ENCODE results near the gene RBM14.
"Not testable (repeated sequence)": the region's sequence is repeated elsewhere in the genome, so short reads cannot be mapped to it uniquely, and the experiment has no call there.

The RBM14 gene

GRCh38 chr11:66637557-66638176, 21.2 kb downstream of the RBM14 start:
- DNase-seq, result peak; percentile 26 to 40

GRCh38 chr11:66638177-66639065, 22.0 kb downstream of the RBM14 start, which contains the start of gene RBM4:
TSS of gene RBM4 (plus strand) at chr11:66638703. CDS start at chr11:66639712, 1,009 bp downstream.
- peak; percentile 98 to 100 for DNase-seq

- DNase-seq, result no peak
Observed at GRCh38 chr11:66639066-66639813, 22.8 kb downstream of the RBM14 start.

DNA sequence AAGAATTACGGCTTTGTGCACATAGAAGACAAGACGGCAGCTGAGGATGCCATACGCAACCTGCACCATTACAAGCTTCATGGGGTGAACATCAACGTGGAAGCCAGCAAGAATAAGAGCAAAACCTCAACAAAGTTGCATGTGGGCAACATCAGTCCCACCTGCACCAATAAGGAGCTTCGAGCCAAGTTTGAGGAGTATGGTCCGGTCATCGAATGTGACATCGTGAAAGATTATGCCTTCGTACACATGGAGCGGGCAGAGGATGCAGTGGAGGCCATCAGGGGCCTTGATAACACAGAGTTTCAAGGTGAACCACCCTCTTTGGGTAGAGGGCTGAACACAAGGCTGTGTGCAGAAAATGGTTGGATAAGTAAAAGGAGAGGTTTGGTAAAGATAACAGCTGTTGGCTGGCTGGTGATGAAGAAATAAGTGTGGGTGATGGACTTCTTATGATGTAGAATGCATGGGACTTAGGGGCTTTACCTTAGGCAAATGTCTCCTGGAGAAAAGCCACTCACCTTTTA, 23.4 kb downstream of the RBM14 start:
- DNase-seq, result not testable (repeated sequence)

GRCh38 chr11:66641834-66642233, 25.4 kb downstream of the RBM14 start:
- no peak for DNase-seq

- DNase-seq, result no peak
Observed at GRCh38 chr11:66643745-66644437, 27.5 kb downstream of the RBM14 start.

GRCh38 chr11:66646828-66647227, 30.4 kb downstream of the RBM14 start:
- DNase-seq, result no peak

DNA sequence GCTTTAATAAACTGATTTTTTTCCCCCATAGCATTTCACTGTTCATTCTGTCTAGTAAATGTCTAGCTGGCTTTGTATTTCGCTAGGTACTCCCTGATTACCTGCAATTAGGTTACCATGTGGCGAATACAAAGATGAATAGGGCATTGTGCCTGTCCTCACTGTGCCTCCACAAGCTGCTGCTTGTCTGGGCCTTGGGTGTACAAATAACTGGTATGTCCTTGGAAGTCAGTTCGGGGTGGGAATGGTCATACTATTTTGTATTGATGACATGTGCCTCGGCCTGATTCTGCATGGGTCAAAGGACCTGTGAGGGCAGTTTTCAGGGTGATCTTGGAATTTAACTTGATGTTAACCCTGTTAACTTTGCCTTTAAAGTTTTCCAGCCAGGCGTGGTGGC, 33.5 kb downstream of the RBM14 start:
- DNase-seq, result no peak

DNA sequence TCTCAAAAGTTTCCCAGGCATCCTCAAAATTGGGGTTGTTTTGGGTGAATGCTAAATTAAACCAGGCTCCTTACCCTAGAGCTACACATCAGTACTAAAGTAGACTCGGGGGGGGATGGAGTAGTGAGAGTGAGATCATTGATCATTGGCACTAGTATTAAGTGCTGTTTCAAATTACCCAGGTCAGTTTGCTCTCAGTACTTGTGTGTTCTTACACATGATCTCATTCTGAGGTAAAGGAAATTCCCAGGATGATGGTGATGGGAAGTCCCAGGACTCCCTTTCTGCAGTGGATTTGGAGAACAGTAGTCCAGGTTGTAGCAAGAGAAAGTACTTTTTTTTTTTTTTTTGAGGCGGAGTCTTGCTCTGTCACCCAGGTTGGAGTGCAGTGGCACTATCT, 34.6 kb downstream of the RBM14 start:
- DNase-seq, result no peak

GRCh38 chr11:66652651-66653050, 36.2 kb downstream of the RBM14 start:
- no peak for DNase-seq

GRCh38 chr11:66653123-66653522, 36.7 kb downstream of the RBM14 start:
- no peak for DNase-seq

GRCh38 chr11:66659763-66660162, 43.3 kb downstream of the RBM14 start:
- no peak for DNase-seq

DNA sequence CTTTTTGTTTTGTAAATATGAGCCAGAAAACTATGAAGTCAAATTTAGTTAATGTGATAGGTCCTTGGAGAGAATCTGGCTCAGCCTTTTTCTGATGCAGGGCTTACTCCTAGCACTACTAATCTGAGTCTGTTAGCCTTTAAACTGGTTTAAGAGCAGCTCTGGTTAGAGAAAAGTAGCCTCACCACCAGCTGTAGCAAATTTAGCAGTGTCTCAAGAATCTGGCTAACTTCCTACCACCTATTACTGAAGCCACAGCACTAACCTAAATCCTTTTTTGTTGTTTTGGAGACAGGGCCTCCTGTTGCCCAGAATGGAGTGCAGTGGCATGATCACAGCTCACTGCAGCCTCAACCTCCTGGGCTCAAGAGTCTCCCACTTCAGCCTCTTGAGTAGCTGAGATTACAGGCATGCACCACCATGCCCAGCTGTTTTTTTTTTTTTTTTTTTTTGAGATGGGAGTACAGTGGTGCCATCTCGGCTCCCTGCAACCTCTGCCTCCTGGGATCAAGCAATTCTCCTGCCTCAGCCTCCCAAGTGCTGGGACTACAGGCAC, 47.4 kb downstream of the RBM14 start:
- peak; percentile 49 to 62 for DNase-seq

GRCh38 chr11:66665369-66665768, 48.9 kb downstream of the RBM14 start:
- DNase-seq, result no peak

- DNase-seq, result no peak
Observed at GRCh38 chr11:66670816-66671215, 54.4 kb downstream of the RBM14 start.

DNA sequence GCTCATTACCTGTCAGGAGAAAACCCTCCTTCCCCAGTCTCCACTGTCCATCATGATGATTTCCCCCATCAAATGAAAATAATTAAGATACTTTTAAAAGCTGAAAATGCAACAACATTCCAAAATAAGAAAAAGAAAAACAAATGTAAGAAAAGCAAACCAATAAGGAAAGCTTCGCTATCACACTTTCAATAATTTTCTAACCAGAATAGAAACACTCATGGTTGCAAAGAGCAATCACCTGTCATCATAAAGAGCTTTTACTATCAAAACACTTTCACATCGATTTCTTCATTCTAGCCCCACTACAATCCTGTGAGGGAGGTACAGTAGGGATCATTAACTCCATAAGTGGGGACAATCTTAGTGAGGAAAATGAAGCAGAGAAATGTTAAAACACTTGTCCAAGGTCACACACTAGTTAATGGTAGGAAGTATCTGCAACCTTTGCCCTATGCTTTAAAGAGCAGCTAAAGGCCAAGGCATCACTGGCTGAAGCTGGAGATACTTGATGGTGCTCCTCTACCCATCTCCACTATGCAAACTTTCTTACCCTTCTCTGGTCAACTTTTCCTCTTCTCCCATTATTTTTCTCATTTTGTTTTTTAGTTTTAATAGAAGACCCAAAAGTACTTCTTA, 58.7 kb downstream of the RBM14 start:
- no peak for DNase-seq

- DNase-seq, result no peak
Observed at GRCh38 chr11:66676282-66676919, 60.0 kb downstream of the RBM14 start.

All from NCI-H524 (cell line).